ENCODE results near the gene PCDH1.

The PCDH1 gene

DNA sequence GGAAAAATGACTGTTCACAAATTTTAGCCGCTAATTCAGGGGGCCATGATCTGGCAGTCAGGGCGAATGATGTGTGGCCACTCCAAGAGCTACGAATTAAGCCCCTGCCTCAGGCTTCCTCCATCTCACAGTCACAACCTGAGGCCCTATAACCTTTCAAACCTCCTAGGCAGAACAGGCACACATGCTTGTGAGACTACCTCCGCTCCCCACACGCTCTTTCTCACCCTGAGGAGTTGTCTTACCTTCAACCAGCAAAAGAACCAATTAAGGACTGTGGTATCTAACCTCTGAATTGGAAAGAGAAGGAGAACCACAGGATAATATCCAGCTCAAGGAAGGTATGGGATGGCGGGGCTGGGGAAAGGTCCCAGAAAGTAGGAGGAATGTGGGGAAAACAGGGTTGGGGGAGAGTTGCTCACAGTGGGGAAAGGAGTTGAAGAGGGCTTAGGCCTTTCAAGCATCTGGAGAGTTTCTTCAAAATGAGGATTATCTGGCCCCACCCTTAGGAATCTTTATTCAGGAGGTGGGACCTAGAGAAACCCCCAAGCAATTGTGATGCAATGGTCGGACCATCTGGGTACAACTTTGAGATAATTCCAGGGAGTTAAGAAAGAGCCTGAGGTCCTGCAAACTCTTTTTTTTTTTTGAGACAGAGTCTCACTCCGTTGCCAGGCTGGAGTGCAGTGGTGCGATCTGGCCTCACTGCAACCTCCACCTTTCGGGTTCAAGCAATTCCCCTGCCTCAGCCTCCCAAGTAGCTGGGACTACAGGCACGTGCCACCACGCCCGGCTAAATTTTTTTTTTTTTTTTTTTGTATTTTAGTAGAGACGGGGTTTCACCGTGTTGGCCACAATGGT is 5.5 kb downstream of the PCDH1 start:
- DNase-seq: no peak

DNA sequence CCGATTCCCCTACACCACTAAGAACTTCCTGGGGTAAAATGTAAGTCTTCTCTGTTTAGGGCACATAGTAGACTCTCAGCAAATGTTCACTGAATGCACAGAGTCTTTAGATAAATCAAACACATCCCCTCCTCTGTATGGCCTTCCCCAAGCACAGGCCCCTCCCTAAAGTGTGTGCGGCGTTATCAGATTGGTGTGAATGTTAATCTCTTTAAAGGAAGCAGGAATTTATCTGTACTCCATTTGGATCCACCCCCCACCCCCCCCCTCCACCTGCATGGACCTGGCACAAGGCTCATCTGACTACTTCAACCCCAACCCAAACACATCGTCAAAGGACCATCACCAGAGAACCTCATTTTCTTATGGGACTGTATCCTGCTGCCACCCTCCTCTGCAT is 6.3 kb downstream of the PCDH1 start:
- no peak for DNase-seq

DNA sequence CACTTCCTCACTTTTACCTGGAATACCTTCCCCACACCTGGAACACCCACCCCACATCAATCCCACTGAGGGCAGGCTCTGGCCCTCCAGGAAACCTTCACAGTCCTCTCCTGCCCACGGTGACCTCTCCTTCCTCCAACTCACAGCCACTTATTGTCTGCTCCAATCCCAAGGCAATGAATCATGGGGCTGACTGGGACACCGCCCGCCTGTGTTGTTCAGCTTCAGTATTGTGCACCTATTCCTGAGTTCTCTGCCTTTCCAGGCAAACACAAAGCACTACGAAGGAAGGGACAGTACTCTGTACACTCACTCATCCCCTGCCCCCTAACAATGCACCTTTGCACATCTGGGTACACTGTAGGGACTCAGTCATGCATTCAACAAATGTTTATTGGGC is 7.3 kb downstream of the PCDH1 start:
- DNase-seq: no peak

DNA sequence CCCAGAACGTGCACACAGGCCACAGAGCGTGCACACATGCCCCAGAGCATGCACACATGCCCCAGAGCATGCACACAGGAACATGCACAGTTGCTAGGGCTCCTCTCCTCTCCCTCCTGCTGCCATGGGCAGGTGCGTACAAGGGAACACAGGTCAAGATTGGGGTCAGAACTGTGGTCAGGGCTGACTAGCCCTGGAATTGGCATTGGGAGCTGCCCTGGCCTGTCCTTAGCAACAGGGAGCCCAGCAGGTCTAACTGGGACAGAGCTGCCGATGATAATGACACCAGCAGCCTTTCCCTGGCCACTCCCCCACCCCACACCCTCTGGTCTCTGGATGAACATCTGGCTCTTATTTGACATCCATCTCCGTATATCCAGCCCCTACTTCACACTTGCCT is 8.0 kb downstream of the PCDH1 start:
- DNase-seq: no peak

DNA sequence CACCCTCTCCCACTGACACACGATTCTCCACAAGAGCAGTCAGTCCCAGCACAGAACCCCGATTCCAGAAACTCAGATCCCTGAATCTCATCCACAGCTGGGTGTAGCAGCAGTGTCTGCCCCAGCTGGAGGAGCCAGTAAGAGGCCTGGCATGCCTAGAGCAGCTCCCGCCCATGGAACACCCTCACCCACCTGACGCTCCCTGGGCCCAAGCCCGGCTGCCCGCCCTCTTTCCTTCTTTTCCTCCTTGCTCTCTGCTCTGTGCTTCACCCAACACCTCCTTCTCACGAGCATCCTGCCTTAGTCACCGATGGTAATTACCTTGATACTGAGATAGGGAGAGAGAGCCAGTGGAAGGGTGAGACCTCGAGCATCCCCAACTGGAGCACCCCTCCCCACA is 8.7 kb downstream of the PCDH1 start:
- no peak for DNase-seq

DNA sequence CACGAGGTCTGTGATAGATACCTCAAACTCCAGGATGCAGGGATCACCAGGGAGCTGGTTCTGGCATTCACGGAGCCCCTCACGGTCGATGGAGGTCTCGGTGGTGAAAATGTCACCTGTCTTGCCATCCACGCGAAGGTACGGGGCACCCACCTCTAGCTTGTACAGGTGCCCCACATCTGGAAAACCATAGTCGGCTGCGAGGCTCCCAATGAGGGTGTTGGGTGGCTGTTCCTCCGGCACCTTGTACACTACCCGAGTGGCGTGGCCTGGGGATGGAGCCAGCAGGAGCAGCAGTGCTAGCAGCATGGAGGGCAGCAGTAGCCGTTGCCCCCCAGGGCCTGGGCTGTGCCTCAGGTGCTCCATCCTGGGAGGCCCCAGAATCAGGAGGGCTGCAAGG is 9.2 kb downstream of the PCDH1 start:
- no peak for DNase-seq

DNA sequence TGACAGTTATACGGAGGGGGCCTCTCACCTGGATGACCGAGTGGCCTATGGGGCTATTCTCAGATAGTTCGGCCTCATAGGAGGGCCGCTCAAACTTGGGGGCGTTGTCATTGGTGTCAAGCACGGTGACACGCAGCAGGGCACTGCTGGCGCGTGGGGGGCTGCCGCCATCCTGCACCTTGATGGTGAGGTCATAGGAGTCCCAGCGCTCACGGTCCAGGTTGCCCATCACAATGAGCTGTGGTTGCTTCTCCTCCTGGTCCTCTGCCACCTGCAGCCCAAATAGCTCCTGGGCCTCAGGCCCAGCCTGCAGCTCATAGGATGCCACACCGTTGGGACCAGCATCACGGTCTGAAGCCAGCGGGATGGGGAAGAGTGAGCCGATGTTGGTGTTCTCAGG is 9.7 kb downstream of the PCDH1 start:
- DNase-seq: no peak

DNA sequence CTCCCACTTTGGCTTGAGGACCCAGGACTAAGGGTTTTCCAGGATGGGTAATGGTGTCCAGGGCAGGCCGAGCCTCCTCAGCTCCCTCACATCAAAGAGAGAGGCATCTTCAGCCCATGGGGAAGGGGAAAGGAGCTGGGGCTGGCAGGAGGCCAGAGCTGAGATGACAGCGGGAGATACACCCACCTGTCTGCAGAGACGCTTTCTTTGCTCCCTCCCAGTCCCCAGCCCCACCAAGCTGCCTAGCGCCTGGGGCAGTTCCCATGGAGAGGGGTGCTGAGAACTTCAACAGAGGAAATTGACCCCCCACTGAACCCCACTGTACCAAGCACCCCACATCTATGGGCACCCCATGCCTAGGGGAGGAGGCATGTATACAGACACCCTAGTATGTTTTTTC is 10.6 kb downstream of the PCDH1 start:
- no peak for DNase-seq

DNA sequence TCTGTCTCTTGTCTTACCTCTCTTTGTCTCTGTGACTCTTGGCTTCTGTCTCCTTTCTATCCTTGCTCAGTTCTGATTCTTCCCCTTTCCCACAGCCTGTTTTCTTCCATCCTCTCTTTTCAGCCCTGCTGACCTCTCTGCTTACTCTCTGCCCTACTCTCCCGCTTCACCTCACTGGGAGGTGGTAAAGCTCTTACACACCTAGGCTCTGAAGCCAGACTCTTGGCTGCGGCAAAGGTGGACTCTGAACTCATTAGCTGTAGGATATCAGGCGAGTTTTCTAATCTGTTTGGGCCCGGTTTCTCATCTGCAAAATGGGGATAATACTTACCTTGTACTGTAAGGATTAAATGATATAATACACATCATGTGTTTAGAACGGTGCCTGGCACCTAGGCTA is 11.1 kb downstream of the PCDH1 start:
- no peak for DNase-seq

DNA sequence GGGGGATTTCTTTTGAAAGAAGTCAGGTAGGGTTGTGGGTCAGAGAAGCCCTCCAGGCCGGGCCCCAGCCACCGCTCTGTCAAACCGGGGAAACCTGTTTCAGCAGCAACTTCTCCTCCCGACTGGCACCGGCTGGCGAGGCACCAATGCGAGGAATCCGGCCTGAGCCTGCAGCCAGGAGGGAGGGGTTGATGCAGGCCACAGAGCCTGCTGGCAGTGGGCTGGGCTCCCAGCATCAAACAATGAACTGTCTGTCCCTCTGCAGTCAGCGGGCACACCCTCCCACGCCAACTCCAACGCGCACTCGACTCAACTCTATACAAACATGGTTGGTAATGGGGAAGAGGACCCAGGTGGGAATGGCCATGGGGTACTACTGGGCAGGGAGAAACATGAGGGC is 12.1 kb downstream of the PCDH1 start:
- DNase-seq: no peak

DNA sequence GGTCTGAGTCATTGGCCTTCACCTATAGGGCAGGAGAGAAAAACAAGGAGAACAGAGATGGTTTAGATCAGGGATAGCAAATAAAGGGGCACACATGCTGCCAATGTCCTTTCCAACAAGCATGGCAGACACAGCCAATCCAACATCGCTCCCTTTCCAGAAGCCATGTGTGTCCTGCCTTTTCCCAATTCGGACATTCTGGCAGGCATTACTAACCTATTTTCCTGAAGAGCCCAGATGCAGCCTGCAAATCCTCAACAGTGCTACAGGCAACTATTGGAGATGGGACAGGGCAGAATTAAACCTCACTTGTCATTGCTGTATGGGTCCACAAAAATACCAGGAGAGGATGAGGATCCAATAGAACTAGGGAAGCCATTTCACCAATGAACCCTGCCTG is 12.8 kb downstream of the PCDH1 start:
- DNase-seq: no peak

DNA sequence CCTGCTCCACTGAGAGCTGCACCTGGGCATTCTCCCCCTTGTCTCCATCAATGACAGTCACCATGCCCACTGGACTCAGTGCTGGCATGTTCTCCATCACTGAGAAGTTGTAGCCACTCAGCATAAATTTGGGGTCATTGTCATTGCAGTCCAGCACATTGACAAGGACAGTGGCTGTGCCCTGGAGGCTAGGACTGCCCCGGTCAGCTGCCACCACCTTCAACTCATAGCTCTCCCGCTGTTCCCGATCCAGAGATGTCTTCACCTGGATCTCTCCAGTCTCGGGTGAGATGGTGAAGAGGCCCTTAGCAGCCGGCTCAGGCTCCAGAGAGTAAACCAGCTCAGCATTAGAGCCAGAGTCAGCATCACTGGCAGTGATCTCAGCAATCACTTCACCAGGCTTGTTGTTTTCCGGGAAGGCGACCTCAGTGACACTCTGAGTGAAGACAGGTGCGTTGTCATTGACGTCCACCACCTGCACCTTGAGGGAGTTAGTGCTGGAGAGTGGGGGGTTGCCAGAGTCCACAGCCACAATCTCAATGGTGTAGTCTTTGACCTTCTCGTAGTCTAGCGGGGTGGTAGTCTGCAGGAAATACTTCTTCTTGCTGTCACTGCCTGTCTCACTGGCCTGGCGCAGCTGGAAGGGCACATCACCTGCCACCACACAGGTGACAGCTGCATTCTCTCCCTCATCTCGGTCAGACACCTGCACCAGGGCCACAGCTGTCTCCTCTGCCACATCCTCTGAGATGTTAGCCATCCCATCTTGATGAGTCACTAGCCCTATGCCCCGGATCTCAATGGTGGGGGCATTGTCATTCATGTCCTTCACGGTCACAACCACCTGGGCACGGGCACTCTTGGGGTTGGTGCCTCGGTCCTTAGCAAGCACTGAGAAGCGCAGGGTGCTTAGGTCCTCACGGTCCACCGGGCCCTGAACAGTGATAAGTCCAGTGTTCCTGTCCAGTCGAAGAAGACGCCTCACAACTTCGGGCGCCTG is 13.5 kb downstream of the PCDH1 start:
- no peak for DNase-seq

DNA sequence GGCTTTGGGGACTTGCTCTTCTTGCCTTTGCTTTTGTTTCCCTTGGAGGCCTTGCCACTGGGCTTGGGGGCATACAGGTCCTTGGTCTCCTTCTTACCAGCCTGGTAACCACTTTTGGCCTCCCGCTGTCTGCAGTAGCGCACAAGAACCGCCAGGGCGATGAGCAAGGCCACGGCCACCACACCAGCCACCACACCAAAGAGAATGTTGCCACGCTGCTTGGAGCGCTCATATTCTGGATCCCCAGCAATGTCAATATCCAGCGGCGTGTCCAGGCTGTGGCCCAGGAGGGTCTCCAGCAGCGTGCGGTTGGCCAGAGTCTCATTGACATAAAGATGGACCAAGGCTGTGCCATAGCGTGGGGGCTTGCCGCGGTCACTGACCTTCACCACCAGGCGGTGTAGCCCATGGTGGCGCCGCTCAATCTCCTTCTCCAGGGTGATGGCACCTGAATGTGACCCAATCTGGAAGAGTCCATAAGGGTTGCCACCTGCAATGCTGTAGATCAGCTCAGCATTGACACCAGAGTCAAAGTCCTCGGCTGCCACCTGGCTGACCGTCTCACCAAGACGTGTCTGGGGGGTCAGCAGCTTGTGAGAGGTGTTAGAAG is 14.5 kb downstream of the PCDH1 start:
- DNase-seq: no peak

DNA sequence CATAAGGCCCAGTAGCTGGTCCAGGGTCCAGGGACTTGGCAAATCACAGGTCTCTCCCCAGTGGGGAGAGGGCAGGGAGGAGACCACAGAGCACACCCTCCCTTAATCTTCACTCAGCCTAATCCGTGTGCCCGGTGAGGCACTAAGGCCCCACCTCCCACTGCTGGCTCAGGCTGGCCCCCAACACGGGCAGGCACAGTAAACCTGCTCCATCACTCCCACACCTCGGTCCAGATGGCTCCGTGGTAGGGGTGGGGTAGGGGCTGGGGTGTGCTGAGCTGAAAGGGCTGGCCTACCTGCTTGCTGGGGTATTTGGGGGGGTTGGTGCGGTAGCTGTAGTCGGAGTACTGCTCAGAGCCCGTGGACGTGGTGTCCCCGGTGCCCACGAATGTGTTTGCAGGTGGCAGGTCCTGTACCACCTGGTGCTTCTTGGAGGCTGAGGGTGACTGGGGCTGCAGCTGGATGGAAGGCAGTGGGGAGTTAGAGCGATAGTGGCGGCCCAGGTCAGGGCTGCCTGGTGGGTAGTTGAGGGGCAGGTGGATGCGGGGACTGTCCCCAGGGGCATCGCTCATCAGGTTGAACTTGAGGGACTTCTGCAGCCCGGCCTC is 15.2 kb downstream of the PCDH1 start:
- DNase-seq: no peak

DNA sequence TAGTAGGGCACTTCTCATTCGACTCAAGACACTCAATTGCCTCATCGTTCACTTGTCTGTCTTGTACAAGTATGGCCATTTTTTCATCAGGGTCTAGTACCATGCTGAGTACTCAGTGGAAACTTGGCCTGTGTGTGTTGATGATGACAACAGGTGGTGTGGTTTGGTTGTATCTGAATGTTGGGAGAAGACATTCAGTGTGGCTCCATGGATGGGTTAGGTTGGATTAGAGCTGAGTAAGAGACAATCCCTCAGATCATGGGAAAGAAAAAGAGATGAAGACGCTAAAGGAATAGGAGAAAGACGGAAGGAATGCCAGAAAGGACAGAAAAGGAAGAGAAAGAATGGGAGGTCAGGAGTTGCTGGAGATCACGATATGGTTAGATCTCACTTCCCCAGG is 17.0 kb downstream of the PCDH1 start:
- no peak for DNase-seq

DNA sequence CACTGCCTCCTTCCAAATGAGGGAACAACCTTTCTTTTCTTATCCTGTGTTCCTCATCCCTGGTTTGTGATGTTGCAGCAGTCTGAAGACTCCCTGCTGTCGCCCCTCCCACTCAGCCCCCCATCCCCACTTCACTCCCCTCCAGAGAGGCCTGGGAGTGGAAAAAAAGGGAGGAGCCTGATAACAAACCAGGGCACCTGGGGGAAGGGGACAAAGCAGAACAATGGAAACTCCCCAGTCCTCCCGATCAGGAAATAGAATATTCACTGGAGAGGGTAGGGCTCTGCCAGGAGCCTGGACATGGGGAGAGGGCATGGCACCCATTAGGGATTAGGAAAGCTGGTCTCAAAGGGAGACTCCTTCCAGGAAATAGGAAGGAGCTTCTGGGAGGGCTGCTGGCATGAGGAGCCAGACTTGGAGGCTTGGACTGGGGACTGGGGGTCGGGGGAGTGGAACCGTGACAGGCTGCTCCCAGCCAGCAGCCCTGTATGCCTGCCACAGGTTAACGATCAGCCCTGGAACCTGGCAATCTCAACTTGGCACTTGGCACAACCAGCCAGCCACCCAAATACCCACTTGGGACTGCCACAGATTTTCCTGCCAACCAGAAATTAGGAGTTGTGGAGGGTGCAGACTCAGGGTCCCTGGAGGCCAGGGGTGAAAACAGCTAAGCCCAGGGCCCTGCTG is 20.0 kb downstream of the PCDH1 start:
- no peak for DNase-seq

DNA sequence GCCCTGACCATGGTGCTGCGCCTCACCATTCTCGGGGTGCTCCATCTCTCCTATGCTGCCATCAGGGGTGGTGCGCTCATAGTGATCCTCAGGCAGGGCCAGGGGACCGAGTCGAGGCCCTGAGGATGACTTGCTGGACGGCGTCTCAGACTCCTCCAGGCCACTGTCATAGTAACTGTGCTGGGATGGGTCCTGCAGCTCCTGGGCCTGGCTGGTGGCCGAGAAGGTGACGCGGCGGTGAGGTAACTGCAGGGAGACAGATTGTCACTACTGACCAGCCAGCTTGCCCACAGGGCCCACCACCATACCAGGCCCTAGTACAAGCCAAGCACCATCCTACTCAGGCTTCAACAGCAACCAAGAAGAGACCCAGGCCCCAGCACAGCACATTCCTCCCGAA is 21.0 kb downstream of the PCDH1 start:
- no peak for DNase-seq

DNA sequence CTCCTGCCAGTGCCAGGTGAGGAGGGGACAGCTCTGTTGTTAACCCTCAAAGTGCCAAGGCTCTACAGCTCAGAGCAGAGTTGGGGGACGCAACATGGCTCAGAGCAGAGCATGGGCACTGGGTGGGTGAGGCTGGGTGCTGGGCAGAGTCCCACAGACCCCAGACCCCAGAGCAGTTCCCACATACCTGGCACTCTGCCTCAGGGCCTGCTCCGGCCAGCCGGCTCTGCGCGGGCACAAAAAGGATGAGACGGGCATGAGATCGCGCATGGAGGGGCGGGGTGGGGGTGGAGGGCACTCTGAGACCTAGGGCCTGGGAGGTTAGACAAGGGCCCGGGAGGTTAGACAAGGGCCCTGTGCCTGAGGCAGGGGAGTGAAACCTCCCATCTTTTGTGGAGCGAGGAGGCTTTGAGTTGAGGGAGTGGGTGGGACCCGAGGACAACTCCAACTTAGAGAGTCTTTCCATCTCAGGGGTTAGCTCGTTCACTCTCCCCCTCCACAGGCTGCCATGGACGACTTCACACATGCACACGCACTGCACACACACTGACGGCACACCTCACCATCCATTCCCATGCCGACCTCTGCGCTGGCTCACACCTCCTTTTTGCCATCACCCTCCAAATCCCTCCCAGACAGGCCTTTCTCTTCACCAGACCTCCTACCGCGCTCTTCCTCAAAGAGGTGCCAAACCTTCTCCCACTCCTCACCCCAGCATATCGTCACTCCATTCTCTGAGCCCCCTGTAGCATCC is 22.0 kb downstream of the PCDH1 start:
- no peak for DNase-seq

DNA sequence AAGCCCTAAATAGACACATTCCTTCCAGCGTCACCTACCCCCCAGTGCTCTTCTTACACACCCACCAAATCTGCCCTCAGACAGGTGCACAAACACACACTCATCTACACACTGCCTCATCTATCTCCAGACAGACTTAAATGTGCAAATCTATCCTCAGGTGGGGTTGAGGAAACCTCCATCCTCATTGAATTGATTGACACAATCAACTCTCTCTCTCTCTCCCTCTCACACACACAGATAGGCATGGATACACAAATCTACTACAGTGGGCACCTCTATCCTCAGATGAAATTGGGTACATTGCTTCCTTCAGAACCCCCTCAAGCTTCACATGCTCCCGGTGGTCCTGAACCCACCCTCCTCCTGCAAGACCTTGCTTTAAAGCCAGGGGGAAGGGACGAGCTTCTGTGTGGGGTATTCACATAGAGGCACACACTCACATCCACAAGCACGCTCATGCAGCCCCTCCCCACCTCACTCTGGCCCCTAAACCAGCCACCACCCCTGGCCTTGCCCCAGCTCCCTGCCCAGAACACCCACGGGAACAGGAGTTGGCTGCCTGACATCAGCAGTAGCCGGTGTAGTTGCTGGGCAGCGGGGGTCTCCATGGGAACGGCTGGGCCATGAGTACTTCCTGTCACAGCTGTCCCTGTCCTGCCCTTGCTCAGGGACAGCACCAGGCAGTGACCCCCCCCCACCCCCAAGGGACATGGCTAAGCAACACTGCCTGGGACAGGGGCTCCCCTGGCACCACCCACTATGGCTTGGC is 22.8 kb downstream of the PCDH1 start:
- DNase-seq: no peak

DNA sequence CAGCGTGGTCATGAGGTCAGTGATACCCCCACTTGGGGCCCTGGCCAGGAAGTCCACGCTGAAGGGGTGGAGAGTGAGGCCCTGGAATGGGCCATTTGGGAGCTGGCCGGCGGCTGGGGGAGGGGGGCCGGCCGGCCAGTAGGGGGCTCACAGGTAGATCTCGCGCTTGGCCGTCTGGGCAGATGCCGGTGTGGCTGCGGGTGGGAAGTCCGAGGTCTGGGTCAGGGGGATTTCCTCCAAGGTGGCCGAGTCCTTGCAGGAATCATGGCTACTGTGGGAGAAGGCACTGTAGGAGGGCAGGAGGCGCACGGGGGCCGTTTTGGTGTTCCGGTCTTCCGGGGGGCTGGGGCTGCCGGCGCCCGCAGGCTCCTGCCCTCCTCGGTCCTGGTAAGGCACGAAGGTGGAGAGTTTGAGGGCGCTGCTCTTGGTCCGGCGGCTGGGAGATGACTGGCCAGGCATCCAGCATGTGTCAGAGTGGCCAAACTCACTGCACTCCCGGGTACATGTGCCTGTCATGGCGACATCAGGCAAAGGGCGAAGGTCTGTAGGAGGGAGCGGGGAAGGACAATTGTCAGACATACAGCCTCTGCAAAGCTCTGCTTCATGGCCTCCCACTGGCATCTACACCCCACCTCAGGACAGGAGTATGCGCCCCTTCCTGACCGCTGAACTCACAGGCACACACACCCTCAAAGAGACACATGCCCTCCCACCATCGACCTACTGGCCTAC is 24.1 kb downstream of the PCDH1 start:
- no peak for DNase-seq

Measured in activated gamma-delta T cell (primary cell).